IPS-15b (cell line): Measurements from ENCODE around the gene STAT5B.
"Not testable (repeated sequence)": the region's sequence is repeated elsewhere in the genome, so short reads cannot be mapped to it uniquely, and the experiment has no call there.

ENCODE experiments used
- H3K27me3 ChIP-seq: one replicate; pipeline ENCODE4 v1.6.1; 2013; ENCODE audit warnings: low read length; ENCODE audit not compliant: control insufficient read depth, insufficient read depth
- H3K36me3 ChIP-seq: one replicate; pipeline ENCODE4 v1.6.1; 2013; ENCODE audit warnings: low read length; ENCODE audit not compliant: control insufficient read depth, insufficient read depth
- H3K4me1 ChIP-seq: one replicate; pipeline ENCODE4 v1.6.1; 2013; ENCODE audit warnings: mild to moderate bottlenecking, low read length; ENCODE audit not compliant: control insufficient read depth, insufficient read depth
- H3K4me3 ChIP-seq: one replicate; pipeline ENCODE4 v1.5.1; 2013; ENCODE audit warnings: low read depth, low read length
- H3K9ac ChIP-seq: one replicate; pipeline ENCODE4 v1.6.1; 2013; ENCODE audit warnings: low read depth, mild to moderate bottlenecking, low read length
- H3K9me3 ChIP-seq: one replicate; pipeline ENCODE4 v1.6.1; 2013; ENCODE audit warnings: mild to moderate bottlenecking, low read length; ENCODE audit not compliant: control insufficient read depth, insufficient read depth

Gene STAT5B

DNA sequence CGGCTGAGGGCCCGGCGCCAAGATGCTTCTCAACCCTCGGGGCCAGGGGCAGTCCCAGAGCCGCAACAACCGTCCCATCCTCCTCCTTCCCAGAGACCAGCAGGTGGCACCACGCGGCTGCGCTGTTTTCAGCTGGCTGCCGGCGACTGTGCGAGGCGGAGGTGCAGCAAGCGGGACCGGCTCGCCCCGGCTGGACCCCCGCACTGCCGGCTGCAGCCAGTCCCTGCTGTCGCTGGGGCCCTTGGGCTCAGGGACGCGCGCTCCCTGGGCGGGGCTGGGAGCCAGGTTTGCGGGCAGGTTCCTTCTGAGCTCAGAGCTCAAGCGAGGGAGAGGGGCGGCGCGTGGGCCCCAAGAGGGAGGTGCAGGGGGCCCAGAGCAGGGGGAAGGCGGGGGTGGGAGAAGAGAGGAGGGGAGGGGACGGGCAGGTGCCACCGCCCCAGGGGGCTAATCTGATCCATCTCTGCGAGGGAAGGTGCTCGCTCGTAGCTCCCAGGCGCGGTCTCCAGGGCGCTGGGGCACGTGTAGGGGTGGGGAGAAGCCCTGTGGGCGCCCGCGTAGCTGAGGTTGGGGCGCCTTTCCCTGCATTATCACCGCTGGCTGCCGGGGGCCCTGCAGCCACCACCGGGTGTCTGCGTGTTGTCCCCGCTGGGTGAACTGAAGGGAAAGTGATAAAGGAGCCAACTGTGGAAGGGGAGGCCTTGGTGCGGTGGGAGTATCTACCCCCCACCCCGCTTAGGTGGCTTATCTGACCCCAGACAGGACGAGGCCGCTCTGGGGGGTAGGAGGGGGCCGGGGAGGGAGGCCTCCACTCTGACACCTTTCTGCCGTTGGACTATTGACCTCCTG lies 36.3 kb upstream of the STAT5B start:
- Histone ChIP-seq H3K9me3 (no peaks in the 10 kb centered on the region), H3K4me3 (no peak overlapping the region), H3K9ac (no peak overlapping the region), H3K27me3 (no peaks in the 10 kb centered on the region), H3K36me3 (peaks cover 11% of the 10 kb centered on the region), H3K4me1 (peaks cover 11% of the 10 kb centered on the region)

DNA sequence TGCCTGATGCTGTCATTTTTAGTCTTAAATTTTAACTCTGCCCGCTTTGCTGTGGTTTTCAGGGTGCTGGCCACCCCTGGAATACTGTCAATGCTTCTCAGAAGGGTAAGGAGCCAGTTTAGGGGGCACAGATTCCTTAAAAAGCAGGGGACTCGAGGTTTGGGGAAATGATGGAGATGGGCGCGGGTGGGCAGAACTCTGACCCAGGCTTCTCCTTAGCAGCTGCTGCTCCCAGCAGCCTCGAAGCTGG lies 35.8 kb upstream of the STAT5B start:
- Histone ChIP-seq H3K4me3 (no peak overlapping the region), H3K9ac (no peak overlapping the region), H3K4me1 (peaks cover 11% of the 10 kb centered on the region), H3K27me3 (no peaks in the 10 kb centered on the region), H3K36me3 (peaks cover 8% of the 10 kb centered on the region), H3K9me3 (no peaks in the 10 kb centered on the region)

DNA sequence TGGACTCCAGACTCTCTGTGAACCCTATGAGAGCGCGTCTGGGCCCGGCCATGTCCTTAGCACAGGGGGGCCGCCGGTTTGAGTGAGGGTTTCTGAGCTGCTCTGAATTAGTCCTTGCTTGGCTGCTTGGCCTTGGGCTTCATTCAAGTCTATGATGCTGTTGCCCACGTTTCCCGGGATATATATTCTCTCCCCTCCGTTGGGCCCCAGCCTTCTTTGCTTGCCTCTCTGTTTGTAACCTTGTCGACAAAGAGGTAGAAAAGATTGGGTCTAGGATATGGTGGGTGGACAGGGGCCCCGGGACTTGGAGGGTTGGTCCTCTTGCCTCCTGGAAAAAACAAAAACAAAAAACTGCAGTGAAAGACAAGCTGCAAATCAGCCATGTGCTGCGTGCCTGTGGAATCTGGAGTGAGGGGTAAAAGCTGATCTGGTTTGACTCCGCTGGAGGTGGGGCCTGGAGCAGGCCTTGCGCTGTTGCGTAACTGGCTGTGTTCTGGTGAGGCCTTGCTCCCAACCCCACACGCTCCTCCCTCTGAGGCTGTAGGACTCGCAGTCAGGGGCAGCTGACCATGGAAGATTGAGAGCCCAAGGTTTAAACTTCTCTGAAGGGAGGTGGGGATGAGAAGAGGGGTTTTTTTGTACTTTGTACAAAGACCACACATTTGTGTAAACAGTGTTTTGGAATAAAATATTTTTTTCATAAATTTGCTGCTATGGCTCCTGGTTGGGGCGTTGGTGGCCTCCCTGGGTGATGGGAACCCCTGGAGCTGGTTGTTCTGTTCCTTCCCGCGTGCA lies 35.2 kb upstream of the STAT5B start:
- H3K36me3 ChIP-seq, result peaks cover 6% of the 10 kb centered on the region
- no peaks in the 10 kb centered on the region for H3K27me3 ChIP-seq
- no peak overlapping the region for H3K4me3 ChIP-seq
- no peak overlapping the region for H3K9ac ChIP-seq
- no peaks in the 10 kb centered on the region for H3K9me3 ChIP-seq
- peaks cover 11% of the 10 kb centered on the region for H3K4me1 ChIP-seq

DNA sequence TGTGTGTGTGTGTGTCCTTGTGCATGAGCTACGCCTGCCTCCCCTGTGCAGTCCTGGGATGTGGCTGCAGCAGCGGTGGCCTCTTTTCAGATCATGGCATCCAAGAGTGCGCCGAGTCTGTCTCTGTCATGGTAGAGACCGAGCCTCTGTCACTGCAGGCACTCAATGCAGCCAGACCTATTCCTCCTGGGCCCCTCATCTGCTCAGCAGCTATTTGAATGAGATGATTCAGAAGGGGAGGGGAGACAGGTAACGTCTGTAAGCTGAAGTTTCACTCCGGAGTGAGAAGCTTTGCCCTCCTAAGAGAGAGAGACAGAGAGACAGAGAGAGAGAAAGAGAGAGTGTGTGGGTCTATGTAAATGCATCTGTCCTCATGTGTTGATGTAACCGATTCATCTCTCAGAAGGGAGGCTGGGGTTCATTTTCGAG lies 34.6 kb upstream of the STAT5B start:
- no peaks in the 10 kb centered on the region for H3K27me3 ChIP-seq
- H3K36me3 ChIP-seq, result peaks cover 6% of the 10 kb centered on the region
- H3K9me3 ChIP-seq, result no peaks in the 10 kb centered on the region
- H3K4me1 ChIP-seq, result peaks cover 11% of the 10 kb centered on the region
- no peak overlapping the region for H3K4me3 ChIP-seq
- H3K9ac ChIP-seq, result no peak overlapping the region

DNA sequence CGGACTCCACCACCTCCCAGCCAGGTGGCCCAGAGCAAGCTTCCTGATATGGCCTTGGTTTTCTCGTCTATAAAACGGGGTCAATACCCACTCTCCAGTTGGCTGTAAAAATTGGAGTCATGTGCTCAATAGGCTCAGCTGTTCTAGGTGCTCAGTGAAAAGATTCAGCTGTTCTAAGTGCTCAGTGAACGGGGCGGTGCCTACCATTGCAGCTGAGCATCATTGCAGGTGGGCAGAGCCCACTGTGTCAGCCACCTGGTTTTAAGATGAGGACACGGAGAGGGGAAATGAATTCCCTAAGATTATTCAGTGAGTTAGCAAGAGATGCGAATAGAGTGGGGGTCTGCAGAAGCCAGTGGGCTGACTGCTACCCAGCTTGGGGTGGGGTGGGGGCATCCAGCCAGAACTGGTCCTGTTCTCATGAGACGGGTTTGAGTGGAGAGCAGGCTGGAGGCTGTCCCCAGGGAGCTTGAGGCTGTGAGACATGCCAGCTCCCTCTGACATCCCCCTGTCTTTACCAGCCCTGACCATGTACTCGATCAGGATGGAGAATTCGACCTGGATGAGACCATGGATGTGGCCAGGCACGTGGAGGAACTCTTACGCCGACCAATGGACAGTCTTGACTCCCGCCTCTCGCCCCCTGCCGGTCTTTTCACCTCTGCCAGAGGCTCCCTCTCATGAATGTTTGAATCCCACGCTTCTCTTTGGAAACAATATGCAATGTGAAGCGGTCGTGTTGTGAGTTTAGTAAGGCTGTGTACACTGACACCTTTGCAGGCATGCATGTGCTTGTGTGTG lies 34.0 kb upstream of the STAT5B start:
- no peaks in the 10 kb centered on the region for H3K27me3 ChIP-seq
- H3K36me3 ChIP-seq, result peaks cover 2% of the 10 kb centered on the region
- no peak overlapping the region for H3K4me3 ChIP-seq
- no peak overlapping the region for H3K9ac ChIP-seq
- H3K4me1 ChIP-seq, result peaks cover 11% of the 10 kb centered on the region
- no peaks in the 10 kb centered on the region for H3K9me3 ChIP-seq

DNA sequence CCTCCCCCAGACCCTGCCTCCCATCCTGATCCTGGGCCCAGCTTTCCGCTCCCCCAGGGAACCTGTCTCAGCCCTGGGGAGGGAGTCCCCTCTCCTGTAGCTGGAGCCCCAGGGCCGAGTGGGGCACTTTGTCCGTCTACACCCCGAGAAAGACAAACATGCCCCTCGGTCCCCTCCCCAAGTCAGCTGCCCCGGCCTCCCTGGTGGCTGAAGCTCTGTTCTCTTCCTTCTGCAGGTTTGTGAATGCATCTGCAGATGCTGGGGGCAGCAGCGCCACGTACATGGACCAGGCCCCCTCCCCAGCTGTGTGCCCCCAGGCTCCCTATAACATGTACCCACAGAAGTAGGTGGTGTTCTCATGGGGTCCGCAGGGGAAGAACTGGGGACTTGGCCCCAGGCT lies 33.0 kb upstream of the STAT5B start:
- H3K9ac ChIP-seq, result no peak overlapping the region
- H3K27me3 ChIP-seq, result no peaks in the 10 kb centered on the region
- no peaks in the 10 kb centered on the region for H3K9me3 ChIP-seq
- peaks cover 11% of the 10 kb centered on the region for H3K4me1 ChIP-seq
- H3K36me3 ChIP-seq, result no peaks in the 10 kb centered on the region
- H3K4me3 ChIP-seq, result no peak overlapping the region

DNA sequence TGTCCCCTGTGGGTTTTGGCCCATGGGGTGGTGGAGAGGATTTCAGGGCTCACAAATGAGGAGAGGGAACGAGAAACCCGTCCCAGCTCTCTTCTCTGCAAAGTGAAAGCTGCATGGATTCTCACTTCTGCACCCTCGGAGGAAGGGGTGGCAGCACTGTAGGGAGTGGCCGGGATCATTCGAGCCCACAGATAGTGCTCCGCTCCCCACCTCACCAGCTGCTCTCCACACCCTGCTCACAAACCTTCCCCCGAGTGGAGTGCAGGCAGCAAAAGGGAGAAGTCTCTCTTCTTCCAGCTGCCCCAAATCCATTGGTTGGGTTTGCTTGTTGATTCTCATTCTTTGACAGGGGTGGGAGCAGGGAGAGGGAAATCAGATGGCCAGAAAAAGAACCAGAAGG lies 32.3 kb upstream of the STAT5B start:
- H3K9ac ChIP-seq, result no peak overlapping the region
- no peaks in the 10 kb centered on the region for H3K27me3 ChIP-seq
- no peaks in the 10 kb centered on the region for H3K36me3 ChIP-seq
- peaks cover 10% of the 10 kb centered on the region for H3K4me1 ChIP-seq
- no peaks in the 10 kb centered on the region for H3K9me3 ChIP-seq
- H3K4me3 ChIP-seq, result no peak overlapping the region

DNA sequence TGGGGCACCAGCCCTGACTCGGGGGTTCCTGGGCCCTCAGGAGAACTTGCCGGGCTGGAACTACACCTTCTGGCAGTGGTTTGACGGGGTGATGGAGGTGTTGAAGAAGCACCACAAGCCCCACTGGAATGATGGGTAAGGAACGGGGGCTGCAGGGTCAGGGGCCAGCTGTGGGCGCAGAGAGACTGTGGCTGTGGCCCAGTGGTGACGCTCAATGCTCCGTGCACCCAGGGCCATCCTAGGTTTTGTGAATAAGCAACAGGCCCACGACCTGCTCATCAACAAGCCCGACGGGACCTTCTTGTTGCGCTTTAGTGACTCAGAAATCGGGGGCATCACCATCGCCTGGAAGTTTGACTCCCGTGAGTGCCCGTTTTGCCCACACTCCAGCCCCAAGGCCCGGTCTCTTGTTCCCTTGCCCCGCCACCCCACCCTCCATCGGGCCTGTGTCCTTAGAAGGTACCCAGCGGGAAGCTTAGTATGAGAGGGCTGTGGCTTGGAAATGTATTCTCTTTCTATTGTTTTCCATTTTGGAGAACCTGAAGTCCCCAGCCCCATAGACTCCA lies 31.3 kb upstream of the STAT5B start:
- Histone ChIP-seq H3K4me3 (no peak overlapping the region), H3K4me1 (peaks cover 10% of the 10 kb centered on the region), H3K36me3 (no peaks in the 10 kb centered on the region), H3K9me3 (no peaks in the 10 kb centered on the region), H3K9ac (no peak overlapping the region), H3K27me3 (no peaks in the 10 kb centered on the region)

DNA sequence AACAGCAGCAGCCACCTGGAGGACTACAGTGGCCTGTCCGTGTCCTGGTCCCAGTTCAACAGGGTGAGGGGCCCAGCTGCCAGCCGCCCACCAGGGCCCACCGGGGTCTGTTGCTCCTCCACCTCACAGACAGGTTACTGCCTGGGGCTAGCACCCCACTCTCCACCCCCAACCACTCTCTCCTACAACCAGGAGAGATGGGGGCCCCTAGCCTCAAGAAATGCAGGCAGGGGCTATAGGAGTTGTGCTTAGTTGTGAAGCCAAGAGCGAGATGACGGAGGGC lies 30.1 kb upstream of the STAT5B start:
- H3K9me3 ChIP-seq, result no peaks in the 10 kb centered on the region
- no peak overlapping the region for H3K9ac ChIP-seq
- no peaks in the 10 kb centered on the region for H3K36me3 ChIP-seq
- H3K27me3 ChIP-seq, result no peaks in the 10 kb centered on the region
- no peak overlapping the region for H3K4me3 ChIP-seq
- peaks cover 4% of the 10 kb centered on the region for H3K4me1 ChIP-seq

DNA sequence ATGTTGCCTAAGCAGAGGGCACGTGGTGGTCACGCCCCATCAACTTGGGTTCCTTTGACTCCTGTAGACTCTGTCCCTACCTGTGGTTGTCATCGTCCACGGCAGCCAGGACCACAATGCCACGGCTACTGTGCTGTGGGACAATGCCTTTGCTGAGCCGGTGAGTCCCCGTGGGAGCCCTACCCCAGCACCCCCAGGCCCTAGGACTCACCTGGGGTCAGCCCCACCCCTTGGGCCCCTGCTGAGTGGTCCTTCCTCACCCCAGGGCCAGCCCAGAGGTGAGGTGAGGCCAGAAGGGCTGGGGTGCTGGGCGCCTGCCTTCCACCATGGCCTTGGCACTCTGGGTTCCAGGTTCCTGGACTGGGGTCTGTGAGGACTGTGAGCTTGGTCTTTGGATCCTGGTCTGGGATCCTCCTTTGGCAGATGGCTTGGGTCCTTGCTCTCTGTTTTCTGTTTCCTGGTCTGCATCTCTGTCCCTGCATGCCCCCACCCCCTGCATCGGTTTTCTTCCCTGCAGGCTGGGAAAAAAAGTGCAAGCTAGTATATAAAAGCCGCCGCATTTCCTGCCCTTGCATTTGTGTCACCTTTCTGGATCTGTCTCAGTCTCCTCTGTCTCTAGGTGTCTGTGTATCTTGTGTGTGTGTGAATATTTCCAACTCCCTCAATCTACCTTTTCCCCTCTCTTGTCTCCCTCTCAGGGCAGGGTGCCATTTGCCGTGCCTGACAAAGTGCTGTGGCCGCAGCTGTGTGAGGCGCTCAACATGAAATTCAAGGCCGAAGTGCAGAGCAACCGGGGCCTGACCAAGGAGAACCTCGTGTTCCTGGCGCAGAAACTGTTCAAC lies 29.6 kb upstream of the STAT5B start:
- no peak overlapping the region for H3K4me3 ChIP-seq
- no peaks in the 10 kb centered on the region for H3K27me3 ChIP-seq
- H3K4me1 ChIP-seq, result no peaks in the 10 kb centered on the region
- H3K9me3 ChIP-seq, result no peaks in the 10 kb centered on the region
- no peak overlapping the region for H3K9ac ChIP-seq
- no peaks in the 10 kb centered on the region for H3K36me3 ChIP-seq

DNA sequence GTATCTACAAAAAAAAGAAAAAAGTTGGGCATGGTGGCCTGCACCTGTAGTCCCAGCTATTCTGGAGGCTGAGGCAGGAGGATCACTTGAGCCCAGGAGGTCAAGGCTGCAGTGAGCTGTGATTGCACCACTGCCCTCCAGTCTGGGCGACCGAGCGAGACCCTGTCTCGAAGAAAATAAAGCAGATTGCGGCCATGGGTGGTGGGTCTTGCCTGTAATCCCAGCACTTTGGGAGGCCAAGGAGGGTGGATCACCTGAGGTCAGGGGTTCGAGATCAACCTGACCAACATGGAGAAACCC lies 28.8 kb upstream of the STAT5B start:
- H3K27me3 ChIP-seq, H3K4me3 ChIP-seq, H3K9me3 ChIP-seq, H3K9ac ChIP-seq, H3K36me3 ChIP-seq, H3K4me1 ChIP-seq: not testable (repeated sequence)
